NT2/D1 (cell line): ENCODE data around the gene ADRB2.

Experiments used
- SUZ12 ChIP-seq: IDR thresholded peaks from 2 replicates; pipeline ENCODE4 v1.6.1; 2011; ENCODE audit not compliant: insufficient read length, insufficient read depth; ENCODE audit errors: extremely low read depth
- YY1 ChIP-seq: IDR thresholded peaks from 2 replicates; pipeline ENCODE4 v1.6.1; 2011; ENCODE audit not compliant: insufficient read length, insufficient read depth
- ZNF274 ChIP-seq: IDR thresholded peaks from 2 replicates; pipeline ENCODE4 v1.6.1; 2011; ENCODE audit warnings: mild to moderate bottlenecking, low read depth, low read length

DNA sequence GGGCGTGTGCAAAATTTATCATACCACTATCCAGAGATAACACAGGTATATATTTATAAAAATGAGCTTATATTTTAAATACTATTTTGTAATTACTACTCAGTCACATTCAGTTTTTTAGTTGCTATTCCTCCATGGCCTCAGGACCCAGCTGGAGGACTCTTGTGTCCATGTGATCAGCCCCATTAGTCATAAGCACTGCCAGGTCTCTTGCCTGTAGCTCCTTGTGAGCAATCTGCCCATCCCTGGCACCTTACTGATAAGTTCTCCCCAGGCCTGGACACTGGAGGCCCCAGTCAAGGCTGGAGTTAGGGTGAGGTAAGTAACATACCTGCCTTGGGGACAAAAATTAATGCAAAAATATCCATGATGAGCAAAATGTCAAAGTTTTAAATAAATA lies 29.5 kb upstream of the ADRB2 start:
- TF ChIP-seq ZNF274 (no peak), SUZ12 (no peak), YY1 (no peak)
